HG03103 (cell line): ENCODE measurements around the gene PCDH8.

Experiments
- ATAC-seq: cut with Tn5 transposase; IDR thresholded peaks from one replicate; pipeline ENCODE4 v1.9.1; 2021; ENCODE audit warnings: low read depth; ENCODE audit not compliant: unreplicated experiment

The PCDH8 gene

DNA sequence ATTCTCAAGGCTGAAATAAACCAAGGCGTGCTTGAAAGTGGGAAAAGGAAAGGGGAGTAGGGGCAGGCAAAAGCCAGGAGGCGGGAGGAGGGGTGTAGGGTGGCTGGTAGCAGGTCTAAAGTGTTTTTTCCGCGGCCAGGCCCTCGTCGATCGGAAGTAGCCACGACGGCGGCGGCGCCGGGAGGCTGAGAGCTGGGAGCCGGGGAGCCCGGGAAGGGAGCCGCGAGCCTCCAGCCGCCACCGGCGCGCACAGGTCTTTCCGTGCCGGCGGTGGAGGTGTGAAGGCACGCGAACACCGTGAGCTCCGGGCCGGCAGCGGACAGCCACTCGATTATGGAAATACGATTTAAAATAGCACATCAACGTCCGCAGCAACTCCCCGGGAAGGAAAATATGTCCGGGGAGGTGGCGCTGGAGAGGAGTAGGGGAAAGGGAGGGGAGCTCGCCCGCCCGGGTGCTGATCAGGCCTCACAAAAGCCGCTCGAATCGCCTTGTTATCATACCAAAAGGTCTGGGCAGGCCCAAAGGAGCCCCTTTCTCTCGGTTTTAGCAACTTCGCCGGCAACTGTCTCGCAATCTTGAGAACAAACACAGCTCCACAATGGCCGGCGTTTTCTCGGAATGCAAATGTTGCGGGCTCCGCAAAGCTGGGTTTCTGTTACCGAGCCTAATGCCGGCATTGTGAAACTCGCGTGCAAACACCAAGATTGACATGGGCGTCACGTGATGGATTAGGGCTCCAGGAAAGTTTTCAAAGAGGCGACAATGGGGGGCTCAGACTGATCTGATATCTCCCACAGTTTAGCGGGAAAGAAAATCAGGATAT, 2.9 kb upstream of the PCDH8 start:
- peak; percentile 78 for ATAC-seq

DNA sequence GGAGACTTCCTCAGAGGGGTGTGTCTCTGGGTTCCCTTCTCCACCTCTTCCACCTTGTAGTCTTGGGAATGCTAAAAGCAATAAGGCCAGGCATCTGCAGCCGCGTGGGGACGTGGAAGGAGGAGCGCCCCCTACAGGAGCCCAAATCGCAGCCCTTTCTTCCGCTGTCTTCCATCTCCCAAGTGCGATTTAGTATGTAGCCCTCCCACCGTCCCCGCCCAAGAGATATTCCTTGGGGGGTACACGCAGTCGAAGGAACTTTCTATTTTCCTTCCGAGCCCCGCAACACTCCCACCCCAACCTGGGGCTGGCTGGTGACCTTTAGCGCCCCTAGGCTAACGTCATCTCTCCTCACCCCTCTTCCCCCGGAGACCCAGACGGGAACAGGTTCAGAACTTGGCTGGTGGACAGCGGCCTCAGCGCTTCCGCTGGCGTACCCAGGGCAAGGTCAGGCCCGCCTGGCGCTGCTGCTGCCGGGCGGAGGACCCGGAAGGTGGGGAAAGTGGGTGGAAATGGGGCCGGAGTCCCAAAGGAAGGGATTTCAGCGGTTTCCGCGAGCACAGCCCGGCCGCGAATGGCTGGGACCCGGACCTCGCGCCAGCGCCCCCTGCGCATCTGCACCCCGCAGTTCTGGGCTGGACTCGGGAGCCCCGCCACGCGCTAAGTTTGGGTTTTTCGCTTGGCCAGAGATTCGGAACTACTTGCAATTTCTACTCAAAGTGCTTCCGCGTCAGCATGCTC, 2.1 kb upstream of the PCDH8 start:
- peak; percentile 41 for ATAC-seq

DNA sequence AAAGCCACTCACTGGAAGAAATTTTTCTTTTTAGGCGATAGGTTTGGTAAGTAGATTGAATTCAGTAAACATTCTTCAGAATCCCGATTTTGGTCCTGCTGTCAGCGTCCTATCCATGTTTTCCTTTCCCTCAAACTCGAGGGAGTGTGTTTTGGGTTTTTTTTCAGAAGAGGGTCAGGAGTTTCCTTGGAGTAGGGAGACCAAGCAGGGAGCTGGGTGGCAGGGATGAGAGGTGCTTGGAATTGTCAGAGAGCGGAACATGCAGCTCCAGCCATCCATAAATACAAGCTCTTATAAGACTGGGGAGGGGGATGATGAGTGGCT, 1.6 kb upstream of the PCDH8 start:
- no peak for ATAC-seq

DNA sequence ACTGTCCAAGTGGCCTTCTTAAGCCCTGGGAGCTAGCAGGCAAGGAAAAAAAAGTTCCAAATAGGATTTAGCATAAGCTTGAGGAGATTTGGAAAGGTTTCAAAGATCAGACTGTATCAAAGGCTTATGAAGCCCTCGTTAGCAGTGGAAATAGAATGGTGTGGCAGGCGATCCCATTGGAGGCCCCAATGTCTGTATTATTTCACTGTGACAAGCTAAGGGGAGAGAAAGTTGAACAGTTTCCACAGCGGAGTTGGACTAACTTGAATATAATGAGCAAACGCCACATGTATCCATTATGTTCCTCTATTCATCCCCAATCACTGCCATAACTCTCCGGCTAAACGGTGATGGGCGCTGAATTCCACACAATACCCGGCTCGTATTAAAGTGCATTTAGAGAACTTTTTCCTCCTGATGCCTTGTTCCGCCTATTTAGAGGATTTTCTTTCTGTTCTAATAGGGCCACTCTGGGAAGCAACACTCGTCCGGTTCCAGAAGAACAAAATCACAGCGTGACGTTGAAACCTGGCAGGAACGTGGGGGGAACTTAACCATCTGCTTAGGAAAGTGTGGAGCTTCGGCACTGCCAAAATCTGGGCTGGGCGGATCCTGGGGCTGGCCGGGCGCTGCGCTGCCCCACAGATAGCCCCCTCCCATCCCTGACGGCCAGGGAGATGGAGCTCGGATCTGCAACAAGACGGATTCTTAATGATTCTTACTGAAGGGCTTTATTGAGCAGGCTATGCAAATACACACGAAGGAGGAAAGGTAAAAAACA, 1.0 kb upstream of the PCDH8 start:
- no peak for ATAC-seq

DNA sequence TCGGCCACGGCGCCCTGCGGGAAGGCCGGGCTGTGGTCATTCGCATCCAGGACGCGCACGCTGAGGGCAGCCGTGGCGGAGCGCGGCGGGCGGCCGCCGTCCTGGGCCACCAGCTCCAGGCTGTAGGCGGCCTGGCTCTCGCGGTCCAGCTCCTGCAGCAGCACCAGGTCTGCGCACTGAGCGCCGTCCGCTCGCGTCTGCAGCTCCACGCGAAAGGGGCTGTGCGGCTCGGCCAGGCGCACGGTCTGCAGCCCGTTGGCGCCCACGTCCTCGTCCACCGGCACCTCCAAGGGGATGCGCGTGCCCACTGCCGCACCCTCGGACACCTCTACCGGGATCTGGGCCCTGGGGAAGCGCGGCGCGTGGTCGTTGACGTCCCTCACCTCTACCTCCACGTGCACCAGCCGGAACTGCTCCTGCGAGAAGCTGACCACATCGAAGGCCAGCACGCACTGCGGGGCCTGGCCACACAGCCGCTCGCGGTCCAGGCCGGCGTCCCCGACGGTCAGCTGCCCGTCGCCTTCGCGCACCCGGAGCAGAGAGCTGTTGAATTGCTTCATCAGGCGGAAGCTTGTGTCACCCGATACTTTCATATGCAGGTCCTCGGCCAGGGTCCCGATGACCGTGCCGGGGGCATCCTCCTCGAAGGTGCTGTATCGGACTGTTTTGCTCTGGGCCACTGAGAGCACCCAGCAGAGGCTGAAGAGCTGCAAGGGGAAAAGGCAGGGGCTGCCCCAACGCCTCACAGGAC, 583 bp downstream of the PCDH8 start:
- ATAC-seq, result no peak

DNA sequence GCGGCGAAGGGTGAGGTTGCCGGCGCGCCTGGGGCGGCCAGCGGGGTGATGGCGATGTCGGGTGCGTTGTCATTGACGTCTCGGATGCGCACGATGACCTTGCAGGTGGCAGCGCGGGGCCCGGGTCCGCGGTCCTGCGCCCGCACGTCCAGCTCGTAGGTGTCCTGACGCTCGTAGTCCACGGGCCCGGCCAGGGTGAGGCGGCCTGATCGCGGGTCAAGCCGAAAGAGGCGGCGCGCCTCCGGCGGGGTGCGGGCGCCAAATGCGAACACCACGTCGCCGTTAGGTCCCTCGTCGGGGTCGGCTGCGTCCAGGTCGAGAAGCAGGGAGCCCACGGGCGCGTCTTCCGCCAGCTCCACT, 1.1 kb downstream of the PCDH8 start:
- no peak for ATAC-seq

DNA sequence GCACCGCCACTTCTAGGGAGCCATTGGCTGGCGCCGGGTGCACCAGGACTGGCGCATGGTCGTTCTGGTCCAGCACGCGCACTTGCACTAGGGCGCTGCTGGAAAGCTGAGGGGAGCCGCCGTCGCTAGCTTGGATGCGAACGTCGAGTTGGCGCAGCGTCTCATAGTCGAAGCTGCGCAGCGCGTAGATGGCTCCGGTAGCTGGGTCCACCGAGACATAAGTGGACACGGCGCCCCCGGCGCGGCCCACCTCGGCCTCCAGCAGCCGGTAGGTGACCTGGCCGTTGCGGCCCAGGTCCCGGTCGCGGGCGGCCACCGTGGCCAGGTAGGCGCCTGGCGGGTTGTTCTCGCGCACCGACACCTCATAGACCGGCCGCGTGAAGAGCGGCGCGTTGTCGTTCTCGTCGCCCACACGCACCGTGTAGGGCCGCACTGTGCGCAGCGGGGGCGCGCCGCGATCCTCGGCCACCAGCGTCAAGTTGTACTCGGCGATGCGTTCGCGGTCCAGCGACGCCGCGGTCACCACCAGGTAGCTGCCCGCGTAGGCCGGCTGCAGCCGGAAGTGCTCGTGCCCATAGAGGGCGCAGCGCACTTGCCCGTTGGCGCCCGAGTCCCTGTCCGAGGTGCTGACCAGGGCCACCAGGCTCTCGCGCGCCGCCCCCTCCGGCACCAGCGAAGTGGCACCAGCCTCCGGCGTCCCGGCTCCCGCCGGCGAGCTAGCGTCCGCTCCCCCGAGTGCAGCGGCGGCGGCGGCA, 1.7 kb downstream of the PCDH8 start:
- no peak for ATAC-seq

DNA sequence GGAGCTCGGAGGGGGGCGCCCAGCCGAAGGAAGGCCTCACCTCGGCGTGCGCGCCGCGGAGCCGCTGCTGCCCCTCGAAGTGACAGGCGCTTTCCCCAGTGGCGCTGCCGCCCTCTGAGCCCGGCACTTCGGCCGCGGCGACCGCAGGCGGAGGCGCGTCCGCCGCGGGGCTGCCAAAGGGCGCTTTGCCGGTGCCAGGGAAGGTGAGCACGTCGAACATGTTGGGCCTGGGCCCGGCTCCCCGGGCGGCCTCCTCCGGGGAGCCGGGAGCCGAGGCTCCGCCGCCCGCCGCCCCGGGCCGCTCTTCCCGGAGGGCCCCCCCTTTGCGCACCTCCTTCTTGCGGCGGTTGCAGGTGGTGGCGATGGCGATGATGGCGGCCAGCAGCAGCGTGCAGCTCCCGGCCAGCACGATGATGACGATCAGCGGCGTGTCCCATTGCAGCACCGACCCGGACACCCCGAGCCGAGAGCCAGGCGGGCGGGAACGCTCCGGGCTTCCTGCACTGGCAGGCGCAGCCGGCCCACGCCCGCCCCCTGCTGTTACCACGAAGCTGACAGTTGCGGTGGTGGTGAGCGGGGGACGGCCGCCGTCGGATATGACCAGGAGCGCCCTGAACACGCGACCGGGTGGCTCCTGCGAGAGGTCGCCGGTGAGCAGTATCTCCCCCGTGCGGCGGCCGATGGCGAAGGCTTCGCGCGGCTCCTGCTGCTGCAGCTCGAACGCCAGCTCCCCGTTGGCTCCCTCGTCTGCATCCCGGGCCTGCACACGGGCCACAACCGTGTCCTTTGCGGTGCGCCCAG, 2.5 kb downstream of the PCDH8 start:
- no peak for ATAC-seq

DNA sequence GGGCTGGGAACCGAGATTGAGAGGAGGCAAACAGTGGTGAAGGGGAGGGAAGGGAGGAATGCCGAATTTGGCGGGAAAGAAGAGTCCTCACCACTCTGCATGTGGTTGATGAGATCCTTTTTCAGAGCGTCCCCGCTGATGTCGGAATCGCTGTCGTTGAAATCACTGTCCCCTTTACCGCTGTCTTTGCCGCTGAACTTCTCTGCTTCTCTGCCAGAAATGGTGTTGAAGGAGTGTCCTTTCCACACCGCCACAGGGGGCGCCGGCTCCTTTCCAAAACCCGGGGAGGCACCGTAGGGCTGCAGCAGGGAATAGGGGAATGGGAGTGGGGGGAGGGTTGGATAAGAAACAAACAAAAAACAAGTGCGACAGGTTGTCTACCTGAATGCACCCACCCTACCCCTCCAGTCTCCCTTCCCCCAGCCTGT, 3.1 kb downstream of the PCDH8 start:
- ATAC-seq, result no peak

DNA sequence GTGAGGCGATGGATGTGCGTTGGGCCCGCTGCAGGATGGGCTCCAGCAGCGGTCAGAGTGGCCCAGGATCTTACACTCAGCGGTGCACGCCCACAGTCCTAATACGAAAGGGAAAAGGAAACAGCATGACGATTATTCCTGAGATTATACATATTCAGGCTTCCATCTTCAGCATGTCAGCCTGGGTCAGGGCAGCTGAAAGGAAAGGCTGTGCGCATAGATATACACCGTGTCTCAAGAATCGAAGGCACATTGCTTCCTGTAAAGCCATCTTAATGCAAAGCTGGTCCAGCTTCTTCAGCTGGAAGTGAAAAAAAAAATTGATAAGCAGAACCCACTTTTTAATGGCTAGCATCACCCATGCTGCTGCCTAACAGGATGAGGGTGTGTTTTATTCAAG, 3.6 kb downstream of the PCDH8 start:
- no peak for ATAC-seq

DNA sequence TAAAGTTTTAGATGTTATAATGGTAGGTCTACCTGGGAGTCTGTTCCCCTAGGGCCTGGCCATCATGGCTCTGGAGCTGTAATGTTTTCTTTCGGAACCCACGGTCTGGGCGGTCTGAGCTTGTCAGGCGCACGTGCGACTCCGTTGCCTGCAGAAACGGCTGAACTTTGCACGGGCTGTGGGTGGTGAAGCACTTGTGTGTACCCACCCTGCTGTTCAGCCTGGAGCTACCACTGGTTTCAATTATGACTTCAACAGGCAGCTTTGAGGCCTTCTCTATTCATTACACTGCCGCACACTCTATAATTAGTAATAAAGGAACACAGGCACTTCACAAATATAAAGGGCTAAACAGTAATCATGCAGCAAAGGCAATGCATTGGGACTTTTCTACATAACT, 6.0 kb downstream of the PCDH8 start:
- no peak for ATAC-seq

DNA sequence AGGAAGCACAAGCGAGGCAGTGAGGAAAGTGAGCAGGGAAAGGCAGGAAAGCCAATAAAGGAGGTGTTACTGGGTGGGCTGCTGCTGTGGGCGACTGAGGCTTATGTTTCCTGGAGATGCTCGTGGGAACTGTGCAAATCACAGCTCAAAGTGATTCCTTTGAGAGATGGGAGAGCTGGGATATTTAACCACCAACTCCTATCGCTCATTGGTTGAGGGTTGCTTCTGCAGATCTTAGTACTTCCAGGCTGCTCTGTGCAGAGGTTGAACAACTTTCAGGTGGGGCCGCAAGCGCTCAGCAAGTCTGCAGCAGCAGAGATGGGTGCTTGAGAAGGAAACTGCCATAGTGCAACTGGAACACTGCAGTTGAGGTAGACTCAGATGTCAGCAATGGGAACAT, 8.4 kb downstream of the PCDH8 start:
- no peak for ATAC-seq

DNA sequence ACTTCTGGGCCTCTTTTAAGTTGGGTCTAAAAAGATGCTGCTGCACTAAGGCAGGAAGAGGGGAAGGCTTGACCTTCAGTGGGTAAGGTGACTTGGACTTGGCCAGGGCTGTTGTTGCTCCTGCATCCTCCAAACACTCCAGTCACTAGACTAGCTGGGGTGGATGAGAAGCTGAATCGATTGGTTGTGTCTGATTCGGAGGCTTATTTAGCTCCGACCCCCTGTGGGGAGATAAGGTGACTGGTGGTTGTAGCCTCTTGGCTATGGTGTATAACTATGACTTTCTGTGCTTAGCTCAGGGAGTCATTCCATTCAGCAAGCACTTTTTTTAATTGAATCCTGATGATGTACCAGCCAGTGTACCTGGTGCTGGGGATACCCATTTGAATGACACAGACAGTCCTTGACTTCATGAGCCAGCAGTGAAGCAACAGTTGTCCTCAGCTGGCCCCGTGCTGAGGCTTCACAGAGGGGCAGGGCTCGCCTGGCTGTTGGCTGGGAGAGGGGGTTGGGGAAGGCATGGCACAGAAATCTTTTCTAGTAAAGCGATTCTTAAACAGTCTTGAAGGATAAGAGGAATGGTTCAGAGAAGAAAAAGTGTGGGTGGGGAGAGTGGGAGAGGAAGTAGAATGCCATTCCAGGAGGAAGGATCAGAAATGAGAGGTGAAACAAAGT, 9.9 kb downstream of the PCDH8 start:
- no peak for ATAC-seq

DNA sequence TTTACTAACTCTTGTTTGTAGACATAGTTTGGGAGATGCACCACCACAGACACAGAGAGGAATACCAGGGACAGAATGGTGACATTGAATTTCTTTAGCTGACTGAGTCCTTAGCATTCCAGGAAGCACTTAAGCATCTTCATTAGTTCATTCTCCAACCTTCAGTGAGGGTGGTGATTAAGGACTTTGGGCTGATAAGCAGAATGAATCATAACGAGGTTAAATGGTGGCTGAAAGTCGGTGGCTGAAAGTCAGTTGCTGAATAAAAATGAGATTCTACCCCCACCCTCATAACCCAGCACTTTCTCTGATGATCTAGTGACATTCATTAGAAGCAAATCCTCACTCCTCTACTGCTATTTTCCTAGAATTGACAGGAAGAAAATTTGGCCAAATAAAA, 10.6 kb downstream of the PCDH8 start:
- ATAC-seq, result no peak

DNA sequence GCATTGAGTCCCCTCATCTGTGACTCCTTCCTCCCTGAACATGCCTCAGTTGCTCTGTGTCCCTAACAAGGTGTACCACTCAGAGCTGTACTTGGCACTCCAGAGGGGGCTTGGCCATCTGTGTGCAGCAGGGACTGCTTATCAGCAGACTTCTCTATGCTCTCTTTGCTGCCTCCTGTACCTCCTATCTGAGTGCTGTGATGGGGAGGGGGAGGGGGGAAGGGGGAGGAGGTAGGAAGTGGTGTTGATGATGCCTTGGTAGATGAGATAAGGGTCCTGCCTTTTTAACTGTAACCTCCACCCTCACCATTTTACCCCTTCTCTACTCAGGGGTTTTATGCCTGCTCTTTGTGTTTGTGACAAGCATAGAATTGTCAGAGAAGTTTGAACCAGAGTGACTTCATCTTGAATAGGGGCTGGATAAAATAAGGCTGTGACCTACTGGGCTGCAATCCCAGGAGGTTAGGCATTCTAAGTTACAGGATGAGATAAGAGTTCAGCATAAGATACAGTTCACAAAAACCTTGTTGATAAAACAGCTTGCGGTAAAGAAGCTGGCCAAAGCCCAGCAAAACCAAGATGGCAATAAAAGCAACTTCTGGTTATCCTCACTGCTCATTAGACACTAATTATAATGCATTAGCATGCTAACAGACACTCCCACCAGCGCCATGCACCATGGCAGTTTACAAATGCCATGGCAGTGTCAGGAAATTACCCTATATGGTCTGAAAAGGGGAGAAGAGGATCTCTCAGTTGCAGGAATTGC, 13.2 kb downstream of the PCDH8 start:
- no peak for ATAC-seq

DNA sequence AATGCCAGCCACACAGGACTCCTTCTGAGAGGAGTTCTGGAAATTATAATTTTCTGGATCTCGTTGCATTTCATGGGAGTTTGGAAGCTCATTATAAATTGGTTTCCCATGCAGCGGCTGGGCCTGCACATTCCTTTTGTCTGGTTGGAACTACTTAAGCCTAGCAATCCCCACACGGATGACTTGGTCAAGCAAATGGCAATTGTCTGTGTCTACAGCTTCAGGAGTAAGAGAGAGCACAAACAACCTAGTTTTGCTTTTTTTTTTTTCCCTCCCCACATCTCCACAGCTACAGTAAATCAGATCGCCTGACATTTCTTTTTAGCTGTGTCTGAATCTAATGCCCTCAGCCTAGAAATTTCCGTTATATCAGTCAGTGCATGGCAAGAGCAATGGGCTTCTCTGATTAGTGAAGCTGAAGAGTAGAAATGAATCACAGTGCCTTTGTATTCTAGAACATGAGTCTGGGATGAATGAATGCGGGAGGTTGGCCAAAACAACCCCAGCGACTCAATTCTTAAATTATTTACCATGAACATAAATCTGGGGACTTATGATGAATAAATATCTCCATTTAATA, 15.1 kb downstream of the PCDH8 start:
- no peak for ATAC-seq

DNA sequence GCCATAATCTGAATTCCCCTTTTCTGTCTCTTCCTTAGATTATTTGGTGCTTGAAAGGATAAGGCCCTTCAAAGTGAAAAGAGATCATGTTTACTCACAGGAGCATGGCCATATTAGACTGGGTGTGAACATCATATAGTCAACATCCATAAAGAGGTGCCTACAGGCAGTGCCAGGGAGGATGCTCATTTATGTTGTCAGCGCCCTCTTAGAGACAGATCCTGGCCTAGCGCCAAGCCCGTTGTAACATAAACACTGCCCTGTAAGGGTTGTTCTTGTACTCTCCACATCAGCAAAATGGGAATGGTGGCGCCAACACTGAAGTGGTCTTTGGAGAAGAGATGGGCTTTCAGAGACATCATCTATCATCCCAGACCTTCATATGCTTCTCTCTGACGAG, 16.1 kb downstream of the PCDH8 start:
- ATAC-seq, result no peak

DNA sequence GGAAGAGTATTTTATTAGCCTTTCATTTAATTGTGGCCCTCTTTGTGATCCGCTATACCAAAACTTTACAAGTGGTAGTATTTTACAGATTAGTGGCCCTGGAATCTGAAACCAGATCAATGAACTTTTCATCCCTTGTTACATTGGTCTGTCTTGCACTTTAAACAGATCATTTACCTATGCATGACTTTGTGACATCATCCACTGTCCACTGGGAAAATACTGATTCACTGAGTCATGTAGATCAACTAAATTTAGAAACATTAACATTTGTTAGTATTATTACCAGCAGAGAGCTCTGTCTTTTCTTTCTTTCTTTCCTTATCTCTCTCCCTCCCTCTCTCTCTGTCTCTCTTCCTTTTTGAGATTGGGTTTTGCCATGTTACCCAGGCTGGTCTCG, 17.5 kb downstream of the PCDH8 start:
- no peak for ATAC-seq
